ENCODE data around the gene ABCC1.

DNA sequence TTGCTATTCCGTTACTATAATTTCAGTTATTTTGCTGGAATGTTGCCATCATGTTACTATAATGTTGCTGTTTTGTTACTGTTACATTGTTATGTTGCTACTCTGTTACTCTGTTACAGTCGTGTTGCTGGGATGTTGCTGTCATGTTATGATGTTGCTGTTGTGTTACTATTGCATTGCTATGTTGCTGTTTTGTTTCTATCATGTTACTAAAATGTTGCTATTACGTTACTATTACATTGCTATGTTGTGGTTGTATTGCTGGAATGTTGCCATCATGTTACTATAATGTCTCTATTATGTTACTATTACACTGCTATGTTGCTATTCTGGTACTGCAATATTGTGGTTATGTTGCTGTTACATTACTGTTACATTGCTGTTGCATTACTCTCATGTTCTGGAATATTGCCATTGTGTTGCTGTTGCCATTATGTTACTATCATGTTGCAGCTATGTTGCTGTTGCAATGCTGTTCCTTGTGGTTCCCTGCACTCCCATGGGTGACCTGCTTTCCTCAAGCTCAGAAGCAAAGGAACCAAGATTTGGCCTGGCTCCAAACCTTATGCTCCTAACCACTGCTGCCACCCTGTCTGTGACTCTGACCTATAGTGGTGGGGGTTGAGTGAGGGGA, 209.4 kb downstream of the ABCC1 start:
- TF ChIP-seq, protein P1, sequence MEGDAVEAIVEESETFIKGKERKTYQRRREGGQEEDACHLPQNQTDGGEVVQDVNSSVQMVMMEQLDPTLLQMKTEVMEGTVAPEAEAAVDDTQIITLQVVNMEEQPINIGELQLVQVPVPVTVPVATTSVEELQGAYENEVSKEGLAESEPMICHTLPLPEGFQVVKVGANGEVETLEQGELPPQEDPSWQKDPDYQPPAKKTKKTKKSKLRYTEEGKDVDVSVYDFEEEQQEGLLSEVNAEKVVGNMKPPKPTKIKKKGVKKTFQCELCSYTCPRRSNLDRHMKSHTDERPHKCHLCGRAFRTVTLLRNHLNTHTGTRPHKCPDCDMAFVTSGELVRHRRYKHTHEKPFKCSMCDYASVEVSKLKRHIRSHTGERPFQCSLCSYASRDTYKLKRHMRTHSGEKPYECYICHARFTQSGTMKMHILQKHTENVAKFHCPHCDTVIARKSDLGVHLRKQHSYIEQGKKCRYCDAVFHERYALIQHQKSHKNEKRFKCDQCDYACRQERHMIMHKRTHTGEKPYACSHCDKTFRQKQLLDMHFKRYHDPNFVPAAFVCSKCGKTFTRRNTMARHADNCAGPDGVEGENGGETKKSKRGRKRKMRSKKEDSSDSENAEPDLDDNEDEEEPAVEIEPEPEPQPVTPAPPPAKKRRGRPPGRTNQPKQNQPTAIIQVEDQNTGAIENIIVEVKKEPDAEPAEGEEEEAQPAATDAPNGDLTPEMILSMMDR (conservative IDR thresholded peaks at IDR 0.05; ENCODE audit: low read length) = no peak
- no peak for TF ChIP-seq EZH2phosphoT487 (IDR thresholded peaks at IDR 0.05; ENCODE audit: borderline replicate concordance)

Measured in Loucy (cell line).